ELR (cell line): ENCODE results near the gene ESRRA.
"Not testable (repeated sequence)": the region's sequence is repeated elsewhere in the genome, so short reads cannot be mapped to it uniquely, and the experiment has no call there.

Experiments
- DNase-seq: peaks from one replicate; pipeline ENCODE4 v3.0.0-alpha.2; 2015; ENCODE audit warnings: low read depth

Gene ESRRA

GRCh38 chr11:64292460-64293254 lies 12.7 kb upstream of the ESRRA start:
- DNase-seq = no peak

GRCh38 chr11:64294774-64295173 lies 10.6 kb upstream of the ESRRA start:
- no peak for DNase-seq

GRCh38 chr11:64295760-64296159 lies 9.6 kb upstream of the ESRRA start:
- DNase-seq = no peak

GRCh38 chr11:64296236-64296635 lies 9.1 kb upstream of the ESRRA start:
- DNase-seq = no peak

GRCh38 chr11:64296830-64297698 lies 8.3 kb upstream of the ESRRA start:
- no peak for DNase-seq

- no peak for DNase-seq
These were observed 7.5 kb upstream of the ESRRA start for GRCh38 chr11:64297699-64298358.

GRCh38 chr11:64298966-64299846 lies 6.1 kb upstream of the ESRRA start:
- DNase-seq = no peak

GRCh38 chr11:64299847-64300648 lies 5.3 kb upstream of the ESRRA start, which contains the start of gene CATSPERZ:
CATSPERZ (plus strand) TSS chr11:64300358; CDS start chr11:64300411, 53 bp downstream.
- DNase-seq = no peak

- peak; percentile 35 for DNase-seq
These were observed 2.0 kb upstream of the ESRRA start for GRCh38 chr11:64303109-64304031.

GRCh38 chr11:64304032-64304315 lies 1.4 kb upstream of the ESRRA start:
- no peak for DNase-seq

- DNase-seq = peak; percentile 95
These were observed 830 bp upstream of the ESRRA start for GRCh38 chr11:64304316-64305072.

- peak; percentile 56 for DNase-seq
These were observed 603 bp downstream of the ESRRA start for GRCh38 chr11:64305691-64306562.

- DNase-seq = no peak
These were observed 1.2 kb downstream of the ESRRA start for GRCh38 chr11:64306563-64306875.

GRCh38 chr11:64306876-64307622 lies 1.7 kb downstream of the ESRRA start:
- DNase-seq = peak; percentile 45

- DNase-seq = not testable (repeated sequence)
These were observed 2.5 kb downstream of the ESRRA start for GRCh38 chr11:64307795-64308194.

GRCh38 chr11:64312947-64313346 lies 7.6 kb downstream of the ESRRA start:
- DNase-seq = no peak

GRCh38 chr11:64313491-64314145 lies 8.3 kb downstream of the ESRRA start:
- DNase-seq = no peak
